ENCODE results near the gene CHM. TPM values are rescaled to one million over a fixed set of nuclear protein-coding genes. Genes with fewer than 3 reads are reported as not detected.

Gene CHM
- total and polyA plus RNA-seq, 2 of the 8 experiments (the other 6 are each of a cell fraction or from before 2014, with no cell fraction given), result 8.6 to 15.5 TPM

GRCh38 chrX:86047174-86047935, at the start of gene CHM (continued):
- TF ChIP-seq SUZ12 (IDR thresholded peaks at IDR 0.05; ENCODE audit: low read length) (no peak), HDAC6 (IDR thresholded peaks at IDR 0.05; ENCODE audit: low read depth, low read length) (no peak), SIN3A (conservative IDR thresholded peaks at IDR 0.05 in 1 of 2, IDR thresholded peaks at IDR 0.05 in 1 of 2; ENCODE audit: low read depth in 1 of 2, low read length in 2 of 2) (peak in 1 of 2 experiments; percentile 61; a peak in 1 of 4 replicates), CTBP2 (IDR thresholded peaks at IDR 0.05; ENCODE audit: borderline replicate concordance, insufficient read depth, insufficient read length, low read length) (no peak), HDAC2 (IDR thresholded peaks at IDR 0.05; ENCODE audit: borderline replicate concordance in 1 of 2, low read depth in 2 of 2, low read length in 2 of 2) (no peak; a peak in 1 of 4 replicates), KDM5A (IDR thresholded peaks at IDR 0.05; ENCODE audit: low read length) (peak; percentile 88), BACH1 (IDR thresholded peaks at IDR 0.05; ENCODE audit: low read length) (no peak), USF2 (IDR thresholded peaks at IDR 0.05; ENCODE audit: low read length) (peak; percentile 70), E2F6 (IDR thresholded peaks at IDR 0.05) (no peak), ASH2L (IDR thresholded peaks at IDR 0.05; ENCODE audit: low read length) (peak; percentile 63), NANOG (IDR thresholded peaks at IDR 0.05; ENCODE audit: insufficient read depth, low read depth, low read length, poor library complexity, severe bottlenecking) (no peak), RXRA (IDR thresholded peaks at IDR 0.05; ENCODE audit: insufficient read depth, low read depth, low read length) (no peak), GABPA (IDR thresholded peaks at IDR 0.05; ENCODE audit: borderline replicate concordance, insufficient read depth, low read length) (no peak), GTF2F1 (IDR thresholded peaks at IDR 0.05; ENCODE audit: borderline replicate concordance, low read depth, low read length) (no peak), TEAD4 (IDR thresholded peaks at IDR 0.05; ENCODE audit: low read depth, low read length) (no peak), ATF3 (IDR thresholded peaks at IDR 0.05; ENCODE audit: insufficient read depth, low read depth, low read length) (no peak), CHD1 (IDR thresholded peaks at IDR 0.05; ENCODE audit: low read depth, low read length) (no peak), CBX8 (IDR thresholded peaks at IDR 0.05; ENCODE audit: borderline replicate concordance, low read depth, low read length) (no peak), BCL11A (IDR thresholded peaks at IDR 0.05; ENCODE audit: low read depth in 2 of 2, low read length in 2 of 2) (no peak)
